ENCODE results near the gene TGFBR3.

TGFBR3 gene

DNA sequence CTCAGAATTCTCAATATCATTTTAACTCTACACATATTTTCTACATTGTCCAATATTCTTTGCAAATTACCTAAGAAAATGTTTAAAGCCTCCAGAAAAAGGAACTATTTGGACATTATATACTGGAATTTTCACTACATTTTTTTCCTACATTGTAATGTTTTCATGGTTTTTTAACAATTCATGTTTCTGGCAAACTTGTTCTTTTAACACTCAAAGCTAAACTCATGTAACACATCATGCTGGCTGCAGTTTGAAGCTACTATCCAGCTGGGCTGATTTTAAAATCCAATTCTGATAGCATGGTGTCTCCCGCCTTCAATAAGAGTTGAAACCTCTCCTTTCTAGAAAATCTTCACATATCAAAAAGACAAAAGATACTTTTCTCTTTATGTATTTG, 52.0 kb downstream of the TGFBR3 start:
- no peaks in the 10 kb centered on the region for H3K9me3 ChIP-seq (ENCODE audit: control extremely low read depth in 1 of 5, control insufficient read depth in 4 of 5, insufficient read depth in 2 of 5, low read depth in 1 of 5, low read length in 4 of 5)
- no peaks in the 10 kb centered on the region for H3K27me3 ChIP-seq (replicated peaks in 2 of 5; ENCODE audit: control insufficient read depth in 4 of 5, insufficient read depth in 5 of 5, low read length in 4 of 5)
- ChIA-PET POLR2A (no interaction called here), CTCF (no interaction called here)
- H3K27ac ChIP-seq (ENCODE audit: insufficient read depth in 1 of 2, low read depth in 1 of 2, low read length in 2 of 2, poor library complexity in 1 of 2, severe bottlenecking in 2 of 2): no peak overlapping the region
- H3K4me3 ChIP-seq (ENCODE audit: control insufficient read depth in 1 of 7, extremely low read depth in 1 of 7, insufficient read depth in 4 of 7, low read depth in 2 of 7, low read length in 6 of 7): no peak overlapping the region
- WGBS (ENCODE audit: insufficient coverage): no CpG with 5 or more reads among the region's 1 CpG
- DNase-seq: no peak
- H3K4me1 ChIP-seq (ENCODE audit: control extremely low read depth in 1 of 4, control insufficient read depth in 4 of 4, insufficient read depth in 4 of 4, low read length in 3 of 4): peaks cover 0 to 12% (median 9%) of the 10 kb centered on the region in 4 experiments
- H3K36me3 ChIP-seq (ENCODE audit: control insufficient read depth in 4 of 4, insufficient read depth in 4 of 4, low read length in 3 of 4): no peaks in the 10 kb centered on the region

DNA sequence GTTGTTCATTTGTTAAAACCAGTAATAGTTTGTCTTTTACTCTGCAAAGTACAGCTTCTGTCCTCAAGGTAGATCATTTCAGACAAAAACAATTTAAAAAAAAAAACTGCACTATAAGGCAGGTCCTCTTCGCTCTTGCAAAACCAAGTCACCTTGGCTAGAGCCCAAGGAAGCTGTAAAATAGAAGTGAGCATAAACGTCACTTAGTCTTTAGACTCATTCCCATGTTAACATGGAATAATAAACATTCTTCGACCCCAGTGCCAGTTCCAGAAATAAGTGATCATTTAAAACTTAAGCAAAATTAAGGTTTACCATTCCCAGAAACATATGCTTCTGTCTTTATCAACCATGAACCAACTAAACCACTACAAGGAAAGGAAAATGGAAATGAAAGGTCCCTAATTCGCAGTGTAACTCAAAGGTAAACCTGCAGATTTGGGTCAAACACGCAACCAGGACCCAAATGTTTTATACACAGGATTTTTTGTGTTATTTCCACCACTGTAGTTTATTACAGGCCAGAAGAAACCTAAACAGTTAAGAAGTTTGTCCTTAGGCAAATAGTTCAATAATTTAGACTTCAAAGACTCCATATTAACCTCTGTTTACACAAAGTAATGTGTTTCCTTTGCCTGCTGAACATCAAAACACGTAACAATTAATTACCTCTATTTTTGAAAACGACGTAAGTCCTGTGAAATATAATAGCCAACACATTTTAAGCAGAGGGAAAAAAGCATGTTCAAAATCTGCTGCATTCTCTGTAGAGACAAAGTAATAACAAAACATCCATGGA, 54.6 kb downstream of the TGFBR3 start:
- WGBS (ENCODE audit: insufficient coverage): 64% methylated on average over 4 of the region's 8 CpGs
- Histone ChIP-seq H3K36me3 (ENCODE audit: control insufficient read depth in 4 of 4, insufficient read depth in 4 of 4, low read length in 3 of 4) (no peaks in the 10 kb centered on the region), H3K9me3 (ENCODE audit: control extremely low read depth in 1 of 5, control insufficient read depth in 4 of 5, insufficient read depth in 2 of 5, low read depth in 1 of 5, low read length in 4 of 5) (no peaks in the 10 kb centered on the region), H3K4me1 (ENCODE audit: control extremely low read depth in 1 of 4, control insufficient read depth in 4 of 4, insufficient read depth in 4 of 4, low read length in 3 of 4) (peaks cover 0 to 12% (median 9%) of the 10 kb centered on the region in 4 experiments), H3K27ac (ENCODE audit: insufficient read depth in 1 of 2, low read depth in 1 of 2, low read length in 2 of 2, poor library complexity in 1 of 2, severe bottlenecking in 2 of 2) (no peak overlapping the region), H3K4me3 (ENCODE audit: control insufficient read depth in 1 of 7, extremely low read depth in 1 of 7, insufficient read depth in 4 of 7, low read depth in 2 of 7, low read length in 6 of 7) (no peak overlapping the region), H3K27me3 (replicated peaks in 2 of 5; ENCODE audit: control insufficient read depth in 4 of 5, insufficient read depth in 5 of 5, low read length in 4 of 5) (no peaks in the 10 kb centered on the region)
- ChIA-PET POLR2A (no interaction called here), CTCF (interaction anchor here (0.8 kb wide), 1 partner anchor 35 kb away, joined by 4 read pairs; no protein-coding TSS in a partner anchor)
- DNase-seq: no peak

DNA sequence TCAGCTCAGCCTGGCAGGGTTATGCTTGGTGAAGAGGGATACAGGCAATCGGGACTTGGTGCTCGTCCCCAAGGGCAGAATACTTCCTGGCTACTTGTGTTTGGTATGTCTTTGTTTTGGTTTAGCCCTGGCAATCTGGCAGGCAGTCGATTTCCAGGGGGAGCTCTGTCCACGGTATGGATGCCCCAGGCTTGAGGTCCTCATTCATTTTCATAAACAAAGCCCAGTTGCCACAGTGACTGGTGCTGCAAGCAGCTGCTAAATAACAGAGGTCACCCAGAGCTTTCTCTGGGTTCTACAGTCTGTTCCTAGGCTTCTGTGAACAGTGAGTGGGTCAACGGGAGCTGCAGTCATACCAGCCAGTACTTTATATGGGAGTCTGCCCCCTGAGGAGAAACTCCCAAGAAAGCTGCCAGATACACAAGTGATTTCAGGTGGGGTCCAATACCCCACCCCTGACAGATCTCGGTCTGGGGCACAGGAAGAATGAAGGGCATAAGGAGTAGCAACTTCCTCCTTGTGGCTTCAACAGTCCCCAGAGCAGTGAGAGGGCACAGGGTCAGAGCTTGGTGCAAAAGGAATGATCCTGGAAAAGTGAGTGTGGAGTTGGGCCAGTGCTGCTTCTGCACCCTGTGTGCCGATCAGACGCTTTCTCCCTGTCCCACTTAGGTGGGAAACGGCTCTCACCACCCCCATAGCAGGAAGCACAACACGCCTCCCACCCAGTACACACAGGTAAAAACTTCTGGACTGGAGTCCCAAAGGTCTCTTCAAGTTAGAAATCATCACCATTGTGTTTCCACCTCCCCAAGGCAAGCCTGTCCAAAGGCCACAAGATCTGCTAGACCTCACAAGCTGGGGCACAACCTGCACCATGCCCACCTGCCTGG, 55.5 kb downstream of the TGFBR3 start:
- Histone ChIP-seq H3K36me3 (ENCODE audit: control insufficient read depth in 4 of 4, insufficient read depth in 4 of 4, low read length in 3 of 4) (no peaks in the 10 kb centered on the region), H3K4me1 (ENCODE audit: control extremely low read depth in 1 of 4, control insufficient read depth in 4 of 4, insufficient read depth in 4 of 4, low read length in 3 of 4) (peaks cover 0 to 12% (median 9%) of the 10 kb centered on the region in 4 experiments), H3K4me3 (ENCODE audit: control insufficient read depth in 1 of 7, extremely low read depth in 1 of 7, insufficient read depth in 4 of 7, low read depth in 2 of 7, low read length in 6 of 7) (no peak overlapping the region), H3K9me3 (ENCODE audit: control extremely low read depth in 1 of 5, control insufficient read depth in 4 of 5, insufficient read depth in 2 of 5, low read depth in 1 of 5, low read length in 4 of 5) (no peaks in the 10 kb centered on the region), H3K27ac (ENCODE audit: insufficient read depth in 1 of 2, low read depth in 1 of 2, low read length in 2 of 2, poor library complexity in 1 of 2, severe bottlenecking in 2 of 2) (no peak overlapping the region), H3K27me3 (replicated peaks in 2 of 5; ENCODE audit: control insufficient read depth in 4 of 5, insufficient read depth in 5 of 5, low read length in 4 of 5) (peaks cover 0 to 3% (median 0%) of the 10 kb centered on the region in 5 experiments)
- ChIA-PET POLR2A (no interaction called here), CTCF (interaction anchor here (0.8 to 1.0 kb wide), 3 partner anchors 14 to 240 kb away, joined by 3 to 4 read pairs (median 3); no protein-coding TSS in a partner anchor)
- 48% methylated on average over 9 of the region's 10 CpGs for WGBS (ENCODE audit: insufficient coverage)
- peak; percentile 7 to 36 (median 31) for DNase-seq

DNA sequence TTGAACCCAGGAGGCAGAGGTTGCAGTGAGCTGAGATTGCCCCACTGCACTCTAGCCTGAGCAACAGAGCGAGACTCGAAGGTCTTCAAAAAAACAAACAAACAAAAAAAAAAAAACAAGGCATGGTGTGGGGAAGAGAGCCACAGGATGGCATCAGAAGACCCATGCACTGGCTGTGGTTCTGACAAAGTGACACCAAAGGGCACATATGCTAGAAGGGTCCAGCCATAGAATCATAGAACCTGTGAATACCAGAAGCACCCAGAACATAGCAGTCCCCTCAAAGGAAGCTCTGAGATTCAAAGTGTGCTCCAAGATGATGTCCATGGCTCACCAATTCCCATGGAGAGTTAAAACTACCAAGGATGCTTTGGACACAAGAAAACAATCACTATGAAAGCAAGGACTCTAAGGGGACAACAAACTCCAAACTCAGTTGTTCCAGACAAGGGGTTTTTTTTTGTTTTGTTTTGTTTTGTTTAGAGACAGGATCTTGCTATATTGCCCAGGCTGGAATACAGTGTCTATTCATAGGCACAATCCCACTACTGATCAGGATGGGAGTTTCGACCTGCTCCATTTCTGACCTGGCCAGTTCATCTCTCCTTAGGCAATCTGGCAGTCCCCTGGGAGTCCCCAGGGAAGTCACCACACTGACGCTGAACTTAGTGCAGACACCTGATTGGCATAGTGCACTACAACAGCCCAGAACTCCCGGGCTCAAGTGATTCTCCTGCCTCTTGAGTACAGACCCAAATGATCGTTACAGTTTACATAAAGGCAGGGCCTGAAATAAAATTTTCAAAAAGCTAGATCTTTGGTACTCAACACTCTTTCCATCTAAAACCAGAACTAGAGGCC, 56.4 kb downstream of the TGFBR3 start:
- H3K27ac ChIP-seq (ENCODE audit: insufficient read depth in 1 of 2, low read depth in 1 of 2, low read length in 2 of 2, poor library complexity in 1 of 2, severe bottlenecking in 2 of 2): no peak overlapping the region
- CTCF ChIA-PET: interaction anchor here (0.9 to 1.0 kb wide), 2 partner anchors 13 to 239 kb away, joined by 3 read pairs; no protein-coding TSS in a partner anchor
- WGBS (ENCODE audit: insufficient coverage): 92% methylated on average over 4 of the region's 6 CpGs

DNA sequence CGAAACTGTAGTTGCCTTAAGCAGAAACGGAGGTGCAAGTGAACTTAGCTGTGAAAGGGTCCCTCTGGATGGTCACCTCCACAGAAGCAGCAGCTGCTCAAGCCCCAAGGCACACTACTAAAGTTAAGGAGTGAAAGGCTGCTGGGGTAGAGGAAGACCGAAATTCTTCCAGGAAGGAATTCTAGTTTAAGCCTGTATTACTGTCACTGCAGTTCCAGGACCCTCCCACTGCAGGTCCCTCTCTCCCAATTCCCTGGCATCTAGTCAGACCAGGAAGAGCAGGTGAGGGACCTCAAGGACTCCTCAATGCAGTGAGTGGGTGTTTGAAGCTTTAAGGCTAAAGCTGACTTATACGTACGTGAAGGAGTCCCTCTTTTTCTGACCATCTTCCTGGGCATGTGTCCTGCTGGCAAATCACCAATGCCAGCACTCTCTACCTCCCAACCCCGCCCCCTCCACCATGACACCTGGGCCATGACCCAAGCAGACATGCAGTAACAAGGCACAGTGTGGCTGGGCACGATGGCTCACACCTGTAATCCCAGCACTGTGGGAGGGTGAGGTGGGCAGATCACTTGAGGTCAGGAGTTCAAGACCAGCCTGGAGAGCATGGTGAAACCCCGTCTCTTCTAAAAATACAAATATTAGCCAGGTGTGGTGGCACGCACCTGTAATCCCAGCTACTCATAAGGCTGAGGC, 57.2 kb downstream of the TGFBR3 start:
- H3K4me1 ChIP-seq (ENCODE audit: control extremely low read depth in 1 of 4, control insufficient read depth in 4 of 4, insufficient read depth in 4 of 4, low read length in 3 of 4): peaks cover 0 to 12% (median 9%) of the 10 kb centered on the region in 4 experiments
- no peak for DNase-seq
- CTCF ChIA-PET: no interaction called here

More for the DNA sequence above, 56.4 kb downstream of the TGFBR3 start:
- DNase-seq: no peak
- Histone ChIP-seq H3K36me3 (ENCODE audit: control insufficient read depth in 4 of 4, insufficient read depth in 4 of 4, low read length in 3 of 4) (no peaks in the 10 kb centered on the region), H3K4me1 (ENCODE audit: control extremely low read depth in 1 of 4, control insufficient read depth in 4 of 4, insufficient read depth in 4 of 4, low read length in 3 of 4) (peaks cover 0 to 12% (median 9%) of the 10 kb centered on the region in 4 experiments), H3K9me3 (ENCODE audit: control extremely low read depth in 1 of 5, control insufficient read depth in 4 of 5, insufficient read depth in 2 of 5, low read depth in 1 of 5, low read length in 4 of 5) (no peaks in the 10 kb centered on the region), H3K4me3 (ENCODE audit: control insufficient read depth in 1 of 7, extremely low read depth in 1 of 7, insufficient read depth in 4 of 7, low read depth in 2 of 7, low read length in 6 of 7) (no peak overlapping the region), H3K27me3 (replicated peaks in 2 of 5; ENCODE audit: control insufficient read depth in 4 of 5, insufficient read depth in 5 of 5, low read length in 4 of 5) (peaks cover 0 to 3% (median 0%) of the 10 kb centered on the region in 5 experiments)
- POLR2A ChIA-PET: no interaction called here

More for the DNA sequence above, 57.2 kb downstream of the TGFBR3 start:
- POLR2A ChIA-PET: no interaction called here
- H3K4me3 ChIP-seq (ENCODE audit: control insufficient read depth in 1 of 7, extremely low read depth in 1 of 7, insufficient read depth in 4 of 7, low read depth in 2 of 7, low read length in 6 of 7): no peak overlapping the region
- no peak overlapping the region for H3K27ac ChIP-seq (ENCODE audit: insufficient read depth in 1 of 2, low read depth in 1 of 2, low read length in 2 of 2, poor library complexity in 1 of 2, severe bottlenecking in 2 of 2)
- peaks cover 0 to 3% (median 0%) of the 10 kb centered on the region in 5 experiments for H3K27me3 ChIP-seq (replicated peaks in 2 of 5; ENCODE audit: control insufficient read depth in 4 of 5, insufficient read depth in 5 of 5, low read length in 4 of 5)
- no peaks in the 10 kb centered on the region for H3K36me3 ChIP-seq (ENCODE audit: control insufficient read depth in 4 of 4, insufficient read depth in 4 of 4, low read length in 3 of 4)
- no peaks in the 10 kb centered on the region for H3K9me3 ChIP-seq (ENCODE audit: control extremely low read depth in 1 of 5, control insufficient read depth in 4 of 5, insufficient read depth in 2 of 5, low read depth in 1 of 5, low read length in 4 of 5)
- WGBS (ENCODE audit: insufficient coverage): 100% methylated on average over 7 of the region's 9 CpGs

Data from common myeloid progenitor, CD34-positive (primary cell).